ENCODE measurements around the gene CYP19A1. TPM values are rescaled to one million over a fixed set of nuclear protein-coding genes. Genes with fewer than 3 reads are reported as not detected.

CYP19A1 gene
- total RNA-seq, 4 donors from 2014 or later: not detected

- Histone ChIP-seq H3K9me3 (no peaks in the 10 kb centered on the region), H3K36me3 (no peaks in the 10 kb centered on the region), H3K4me1 (no peaks in the 10 kb centered on the region), H3K27me3 (no peaks in the 10 kb centered on the region), H3K4me3 (no peak overlapping the region), H3K27ac (no peak overlapping the region)
- TF ChIP-seq, protein P1, sequence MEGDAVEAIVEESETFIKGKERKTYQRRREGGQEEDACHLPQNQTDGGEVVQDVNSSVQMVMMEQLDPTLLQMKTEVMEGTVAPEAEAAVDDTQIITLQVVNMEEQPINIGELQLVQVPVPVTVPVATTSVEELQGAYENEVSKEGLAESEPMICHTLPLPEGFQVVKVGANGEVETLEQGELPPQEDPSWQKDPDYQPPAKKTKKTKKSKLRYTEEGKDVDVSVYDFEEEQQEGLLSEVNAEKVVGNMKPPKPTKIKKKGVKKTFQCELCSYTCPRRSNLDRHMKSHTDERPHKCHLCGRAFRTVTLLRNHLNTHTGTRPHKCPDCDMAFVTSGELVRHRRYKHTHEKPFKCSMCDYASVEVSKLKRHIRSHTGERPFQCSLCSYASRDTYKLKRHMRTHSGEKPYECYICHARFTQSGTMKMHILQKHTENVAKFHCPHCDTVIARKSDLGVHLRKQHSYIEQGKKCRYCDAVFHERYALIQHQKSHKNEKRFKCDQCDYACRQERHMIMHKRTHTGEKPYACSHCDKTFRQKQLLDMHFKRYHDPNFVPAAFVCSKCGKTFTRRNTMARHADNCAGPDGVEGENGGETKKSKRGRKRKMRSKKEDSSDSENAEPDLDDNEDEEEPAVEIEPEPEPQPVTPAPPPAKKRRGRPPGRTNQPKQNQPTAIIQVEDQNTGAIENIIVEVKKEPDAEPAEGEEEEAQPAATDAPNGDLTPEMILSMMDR (IDR thresholded peaks at IDR 0.05): no peak
- no peak for TF ChIP-seq POLR2A (IDR thresholded peaks at IDR 0.05)
- intact Hi-C loops (cut with DNase I; ENCODE audit: low total_unique reads): no loop called here
- DNase-seq: no peak
Measured at GRCh38 chr15:51312166-51313073, 26.0 kb downstream of the CYP19A1 start.

DNA sequence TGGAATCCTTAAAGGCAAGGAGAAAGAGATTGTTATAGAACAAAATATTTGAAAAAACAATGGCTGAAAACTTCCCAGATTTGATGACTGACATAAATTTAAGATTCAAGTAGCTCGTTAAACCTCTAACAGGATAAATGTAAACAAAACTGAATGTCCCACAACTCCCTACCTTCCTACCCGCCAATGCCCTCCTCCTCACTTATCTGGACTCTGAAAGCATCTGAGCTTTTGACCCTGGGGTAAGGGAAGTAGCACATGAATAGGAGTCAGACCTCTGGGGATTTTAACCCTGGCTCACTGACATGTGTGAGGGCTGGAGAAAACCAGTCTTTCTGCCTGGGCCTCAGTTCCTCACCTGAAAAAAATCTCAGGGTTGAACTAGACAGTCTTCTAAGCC, 26.9 kb downstream of the CYP19A1 start:
- intact Hi-C loops (cut with DNase I; ENCODE audit: low total_unique reads): no loop called here
- TF ChIP-seq, protein P1 (IDR thresholded peaks at IDR 0.05): no peak
- Histone ChIP-seq H3K36me3 (no peaks in the 10 kb centered on the region), H3K4me1 (no peaks in the 10 kb centered on the region), H3K9me3 (no peaks in the 10 kb centered on the region), H3K27ac (no peak overlapping the region), H3K4me3 (no peak overlapping the region), H3K27me3 (no peaks in the 10 kb centered on the region)
- no peak for DNase-seq

GRCh38 chr15:51310064-51310463, 28.3 kb downstream of the CYP19A1 start:
- TF ChIP-seq, protein P1 (IDR thresholded peaks at IDR 0.05): no peak
- TF ChIP-seq POLR2A (IDR thresholded peaks at IDR 0.05): no peak
- DNase-seq: no peak
- intact Hi-C loops (cut with DNase I; ENCODE audit: low total_unique reads): no loop called here
- Histone ChIP-seq H3K27me3 (no peaks in the 10 kb centered on the region), H3K4me1 (no peaks in the 10 kb centered on the region), H3K36me3 (no peaks in the 10 kb centered on the region), H3K27ac (no peak overlapping the region), H3K9me3 (no peaks in the 10 kb centered on the region), H3K4me3 (no peak overlapping the region)

DNA sequence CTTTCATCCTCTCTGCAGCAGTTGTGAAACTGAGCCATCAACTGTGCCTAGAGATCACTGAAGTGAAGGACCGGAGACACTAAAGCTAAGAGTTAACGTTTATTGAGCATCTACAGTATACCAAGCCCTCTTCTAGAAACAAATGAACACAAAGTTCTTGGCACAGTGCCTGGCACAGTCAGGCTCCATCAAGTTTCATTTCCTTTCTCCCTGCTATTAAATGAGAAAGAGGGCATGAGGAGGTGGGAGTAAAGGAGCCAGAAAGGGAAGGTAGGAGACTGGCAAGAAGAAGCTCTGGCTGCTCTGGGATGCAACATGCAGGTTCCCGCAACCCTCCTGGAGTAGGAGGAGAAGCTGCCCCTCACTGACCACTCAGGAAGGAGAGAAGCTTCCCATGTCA, 30.6 kb downstream of the CYP19A1 start:
- TF ChIP-seq, protein P1 (IDR thresholded peaks at IDR 0.05): no peak
- no peak for TF ChIP-seq POLR2A (IDR thresholded peaks at IDR 0.05)
- Histone ChIP-seq H3K4me1 (no peaks in the 10 kb centered on the region), H3K36me3 (no peaks in the 10 kb centered on the region), H3K27ac (no peak overlapping the region), H3K27me3 (no peaks in the 10 kb centered on the region), H3K4me3 (no peak overlapping the region), H3K9me3 (no peaks in the 10 kb centered on the region)
- intact Hi-C loops (cut with DNase I; ENCODE audit: low total_unique reads): no loop called here
- no peak for DNase-seq

GRCh38 chr15:51307325-51307724, 31.1 kb downstream of the CYP19A1 start:
- DNase-seq: no peak
- Histone ChIP-seq H3K9me3 (no peaks in the 10 kb centered on the region), H3K4me1 (no peaks in the 10 kb centered on the region), H3K4me3 (no peak overlapping the region), H3K27ac (no peak overlapping the region), H3K27me3 (no peaks in the 10 kb centered on the region), H3K36me3 (no peaks in the 10 kb centered on the region)
- intact Hi-C loops (cut with DNase I; ENCODE audit: low total_unique reads): no loop called here
- TF ChIP-seq POLR2A (IDR thresholded peaks at IDR 0.05): no peak
